CD8-positive, alpha-beta memory T cell (primary cell): Measurements from ENCODE around the gene HBEGF. TPM values are rescaled to one million over a fixed set of nuclear protein-coding genes. Genes with fewer than 3 reads are reported as not detected.

Experiments
- CTCF ChIA-PET: fragments of 350-600 bp; sonication (Branson Sonifier 250); formaldehyde crosslinking; loops from one replicate; lab custom pipeline; 2021; ENCODE audit warnings: antibody characterized with exemption; lab: Charles Lee
- POLR2A ChIA-PET: fragments of 350-600 bp; sonication (Branson Sonifier 250); formaldehyde crosslinking; loops from one replicate; lab custom pipeline; 2021; ENCODE audit warnings: antibody characterized with exemption; lab: Charles Lee
- DNase-seq, 5 donors: peaks; one replicate each; pipeline versions ENCODE4 v3.0.0 to v3.0.0-alpha.2; 2020 to 2022; ENCODE audit warnings: mixed read lengths in 1 of 5
- H3K27ac ChIP-seq: one replicate; pipeline ENCODE4 v1.7.0; 2013; ENCODE audit warnings: low read depth, mild to moderate bottlenecking, low read length, moderate library complexity
- H3K27me3 ChIP-seq: 2 replicates; pipeline ENCODE4 v1.7.0; 2013; ENCODE audit warnings: low read length, mild to moderate bottlenecking; ENCODE audit not compliant: insufficient read depth, poor library complexity, severe bottlenecking
- H3K36me3 ChIP-seq: 2 replicates; pipeline ENCODE4 v1.7.0; 2013; ENCODE audit warnings: mild to moderate bottlenecking, low read length, moderate library complexity; ENCODE audit not compliant: insufficient read depth
- H3K4me1 ChIP-seq: 2 replicates; pipeline ENCODE4 v1.7.0; 2013; ENCODE audit warnings: mild to moderate bottlenecking, low read length, moderate library complexity; ENCODE audit not compliant: insufficient read depth
- H3K4me3 ChIP-seq: 2 replicates; pipeline ENCODE4 v1.7.0; 2013; ENCODE audit warnings: mild to moderate bottlenecking, low read length
- H3K9me3 ChIP-seq: 2 replicates; pipeline ENCODE4 v1.7.0; 2013; ENCODE audit warnings: mild to moderate bottlenecking, low read length
- H3K27ac Mint-ChIP-seq, 8 donors: one replicate each; pipeline ENCODE4 v1.8.0; 2020 to 2021; ENCODE audit warnings: mixed read lengths in 8 of 8, mild to moderate bottlenecking in 6 of 8, inconsistent platforms in 3 of 8, moderate library complexity in 3 of 8
- H3K27me3 Mint-ChIP-seq, 2 donors: one replicate each; pipeline ENCODE4 v1.8.0; 2020 to 2021; ENCODE audit warnings: mixed read lengths in 2 of 2, mild to moderate bottlenecking in 1 of 2, moderate library complexity in 1 of 2
- H3K36me3 Mint-ChIP-seq, 3 donors: one replicate each; pipeline ENCODE4 v1.8.0; 2020 to 2021; ENCODE audit warnings: mixed read lengths in 3 of 3, inconsistent platforms in 1 of 3, mild to moderate bottlenecking in 1 of 3
- H3K4me1 Mint-ChIP-seq, 3 donors: one replicate each; pipeline ENCODE4 v1.8.0; 2020 to 2021; ENCODE audit warnings: mixed read lengths in 3 of 3, inconsistent platforms in 1 of 3, mild to moderate bottlenecking in 1 of 3
- H3K4me3 Mint-ChIP-seq, 7 donors: one replicate each; pipeline ENCODE4 v1.8.0; 2020 to 2021; ENCODE audit warnings: mixed read lengths in 7 of 7, mild to moderate bottlenecking in 6 of 7, moderate library complexity in 4 of 7, inconsistent platforms in 2 of 7
- H3K9me3 Mint-ChIP-seq, 5 donors: one replicate each; pipeline ENCODE4 v1.8.0; 2020 to 2022; ENCODE audit warnings: mixed read lengths in 5 of 5, mild to moderate bottlenecking in 3 of 5, moderate library complexity in 2 of 5, inconsistent platforms in 1 of 5
- polyA plus RNA-seq: library from polyadenylated mRNA; unstranded; fragments of 300-500 nt; fragmentation: Illumina TruSeq; gene quantifications from one replicate; pipeline ENCODE4 v1.2.3, GENCODE V29; 2021
- total RNA-seq, 2 experiments: library from RNA; stranded (reverse); gene quantifications; one replicate each; pipeline ENCODE4 v1.2.3, GENCODE V29; 2021

Gene HBEGF
- total and polyA plus RNA-seq, 3 experiments from 2014 or later: 2.1 TPM; not detected in 1

GRCh38 chr5:140321796-140322195, 24.6 kb downstream of the HBEGF start:
- no peaks in the 10 kb centered on the region for H3K36me3 Mint-ChIP-seq
- CTCF ChIA-PET: interaction anchor here (0.8 kb wide), 1 partner anchor 30 kb away, joined by 3 read pairs; no protein-coding TSS in a partner anchor
- no peaks in the 10 kb centered on the region for H3K9me3 Mint-ChIP-seq
- H3K4me3 ChIP-seq: no peak overlapping the region
- no peak overlapping the region for H3K27ac Mint-ChIP-seq
- no peaks in the 10 kb centered on the region for H3K27me3 Mint-ChIP-seq
- no peak for DNase-seq
- no peaks in the 10 kb centered on the region for H3K9me3 ChIP-seq
- no peak overlapping the region for H3K4me3 Mint-ChIP-seq
- no peaks in the 10 kb centered on the region for H3K4me1 ChIP-seq
- no peaks in the 10 kb centered on the region for H3K27me3 ChIP-seq
- H3K27ac ChIP-seq: no peak overlapping the region
- POLR2A ChIA-PET: no interaction called here
- no peaks in the 10 kb centered on the region for H3K36me3 ChIP-seq
- H3K4me1 Mint-ChIP-seq: no peaks in the 10 kb centered on the region

DNA sequence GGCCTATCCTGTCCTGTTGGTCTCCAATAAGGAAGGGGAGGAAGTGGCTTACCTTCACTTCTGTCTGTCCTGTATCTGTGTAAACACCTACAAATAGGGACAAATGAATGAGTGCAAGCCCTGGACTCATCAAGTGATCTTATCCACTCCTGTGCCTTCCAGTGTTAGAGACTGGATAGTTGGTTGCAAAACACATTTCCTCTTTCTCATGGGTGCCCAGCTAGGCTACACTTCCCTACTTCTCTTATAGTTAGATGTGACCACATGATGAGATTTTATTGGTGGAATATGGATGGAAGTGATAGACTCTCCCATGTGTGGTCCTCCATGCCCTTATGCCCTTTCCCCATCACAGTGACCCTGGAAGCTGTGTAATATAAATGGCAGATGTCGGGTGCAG, 26.6 kb downstream of the HBEGF start:
- no peak overlapping the region for H3K27ac Mint-ChIP-seq
- H3K9me3 ChIP-seq: no peaks in the 10 kb centered on the region
- no peak overlapping the region for H3K4me3 Mint-ChIP-seq
- no peaks in the 10 kb centered on the region for H3K27me3 ChIP-seq
- H3K27ac ChIP-seq: no peak overlapping the region
- no peaks in the 10 kb centered on the region for H3K36me3 Mint-ChIP-seq
- no peak overlapping the region for H3K4me3 ChIP-seq
- H3K9me3 Mint-ChIP-seq: no peaks in the 10 kb centered on the region
- H3K36me3 ChIP-seq: no peaks in the 10 kb centered on the region
- ChIA-PET CTCF (interaction anchor here (1.3 kb wide), 1 partner anchor 26 kb away, joined by 3 read pairs; the partner anchor contains the start of gene HBEGF), POLR2A (no interaction called here)
- H3K27me3 Mint-ChIP-seq: no peaks in the 10 kb centered on the region
- DNase-seq: no peak
- H3K4me1 Mint-ChIP-seq: no peaks in the 10 kb centered on the region
- H3K4me1 ChIP-seq: no peaks in the 10 kb centered on the region

GRCh38 chr5:140318792-140319191, 27.6 kb downstream of the HBEGF start:
- CTCF ChIA-PET: no interaction called here
- no peaks in the 10 kb centered on the region for H3K9me3 Mint-ChIP-seq
- no peaks in the 10 kb centered on the region for H3K36me3 Mint-ChIP-seq

GRCh38 chr5:140317859-140318258, 28.5 kb downstream of the HBEGF start:
- H3K4me3 ChIP-seq: no peak overlapping the region
- ChIA-PET CTCF (no interaction called here), POLR2A (no interaction called here)
- no peak overlapping the region for H3K4me3 Mint-ChIP-seq
- no peaks in the 10 kb centered on the region for H3K9me3 Mint-ChIP-seq
- no peaks in the 10 kb centered on the region for H3K36me3 ChIP-seq
- no peak for DNase-seq
- H3K27ac ChIP-seq: no peak overlapping the region
- no peaks in the 10 kb centered on the region for H3K27me3 ChIP-seq
- no peaks in the 10 kb centered on the region for H3K4me1 Mint-ChIP-seq
- peak overlapping the region in 1 of 8 donors; percentile 41 for H3K27ac Mint-ChIP-seq
- H3K36me3 Mint-ChIP-seq: no peaks in the 10 kb centered on the region
- no peaks in the 10 kb centered on the region for H3K9me3 ChIP-seq
- peaks cover 0 to 1% of the 10 kb centered on the region in 2 donors for H3K27me3 Mint-ChIP-seq
- no peaks in the 10 kb centered on the region for H3K4me1 ChIP-seq

More at GRCh38 chr5:140318792-140319191, 27.6 kb downstream of the HBEGF start:
- H3K27me3 Mint-ChIP-seq: no peaks in the 10 kb centered on the region
- Histone ChIP-seq H3K4me1 (no peaks in the 10 kb centered on the region), H3K27ac (no peak overlapping the region), H3K4me3 (no peak overlapping the region), H3K36me3 (no peaks in the 10 kb centered on the region), H3K27me3 (no peaks in the 10 kb centered on the region), H3K9me3 (no peaks in the 10 kb centered on the region)
- no peak for DNase-seq
- H3K4me1 Mint-ChIP-seq: no peaks in the 10 kb centered on the region
- POLR2A ChIA-PET: no interaction called here
- no peak overlapping the region for H3K4me3 Mint-ChIP-seq
- peak overlapping the region in 1 of 8 donors; percentile 24 for H3K27ac Mint-ChIP-seq

DNA sequence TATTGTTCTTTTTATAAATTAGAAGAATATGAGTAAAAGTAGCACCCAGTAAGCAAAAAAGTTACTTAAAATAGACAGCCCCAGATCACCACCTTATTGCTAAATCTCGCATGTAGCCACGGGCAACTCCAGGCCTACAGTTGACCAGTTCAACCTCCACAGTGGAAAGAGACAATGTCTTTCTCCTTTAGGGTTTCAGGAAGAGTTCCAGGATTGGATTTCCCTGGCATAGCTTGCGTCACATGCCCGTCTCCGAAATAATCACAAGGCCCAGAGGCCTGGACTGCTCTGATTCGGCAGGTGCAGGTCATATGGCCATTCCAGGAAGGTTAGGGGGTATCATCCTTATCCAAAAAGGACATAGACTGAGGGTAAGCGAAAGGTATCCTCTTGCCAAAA, 33.6 kb downstream of the HBEGF start:
- H3K27me3 Mint-ChIP-seq: peaks cover 2 to 17% of the 10 kb centered on the region in 2 donors
- no peak overlapping the region for H3K4me3 Mint-ChIP-seq
- H3K9me3 ChIP-seq: no peaks in the 10 kb centered on the region
- no peaks in the 10 kb centered on the region for H3K4me1 Mint-ChIP-seq
- no peaks in the 10 kb centered on the region for H3K27me3 ChIP-seq
- H3K27ac Mint-ChIP-seq: no peak overlapping the region
- DNase-seq: no peak
- H3K27ac ChIP-seq: no peak overlapping the region
- H3K36me3 Mint-ChIP-seq: no peaks in the 10 kb centered on the region
- no peaks in the 10 kb centered on the region for H3K36me3 ChIP-seq
- H3K4me1 ChIP-seq: no peaks in the 10 kb centered on the region
- POLR2A ChIA-PET: interaction anchor here (0.6 kb wide), 1 partner anchor 19 kb away, joined by 4 read pairs; no protein-coding TSS in a partner anchor
- no peak overlapping the region for H3K4me3 ChIP-seq
- CTCF ChIA-PET: no interaction called here
- H3K9me3 Mint-ChIP-seq: no peaks in the 10 kb centered on the region

DNA sequence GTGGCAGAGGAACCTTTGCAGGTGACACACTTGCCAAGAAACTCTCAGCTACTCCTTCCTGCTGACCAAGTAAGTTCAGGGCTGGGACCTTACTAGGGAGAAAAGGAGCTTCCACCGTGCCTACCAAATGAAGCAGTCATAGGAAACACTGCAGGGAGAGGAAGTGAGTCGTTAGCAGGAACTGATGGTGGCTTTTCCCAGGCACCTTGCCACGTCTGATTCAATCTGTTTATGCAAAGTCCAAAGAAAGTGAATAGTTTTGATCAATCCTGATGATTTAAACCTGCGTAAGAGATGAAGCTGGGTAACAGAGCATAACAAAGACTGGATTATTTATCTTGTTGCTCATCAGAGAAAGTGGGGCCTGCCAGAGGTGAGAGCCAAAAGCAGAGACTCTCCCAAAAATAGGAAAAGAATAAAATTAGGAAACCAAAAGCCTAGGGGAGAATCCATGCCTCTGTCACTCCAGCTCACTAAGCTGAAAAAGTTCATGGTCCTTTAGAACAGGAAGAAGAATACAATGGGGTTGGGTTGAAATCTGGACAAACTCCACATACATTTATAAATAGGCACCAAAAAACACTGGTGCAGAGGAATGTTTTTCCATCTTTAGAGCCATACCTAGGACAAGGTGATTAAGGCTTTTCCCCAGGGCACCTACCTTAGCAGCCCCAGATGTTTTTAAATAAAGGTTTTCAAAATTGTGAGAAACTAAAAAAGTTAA, 34.2 kb downstream of the HBEGF start:
- ChIA-PET CTCF (no interaction called here), POLR2A (interaction anchor here (0.6 kb wide), 1 partner anchor 19 kb away, joined by 4 read pairs; no protein-coding TSS in a partner anchor)
- Histone ChIP-seq H3K36me3 (no peaks in the 10 kb centered on the region), H3K27ac (no peak overlapping the region), H3K4me1 (no peaks in the 10 kb centered on the region), H3K27me3 (no peaks in the 10 kb centered on the region), H3K4me3 (no peak overlapping the region), H3K9me3 (no peaks in the 10 kb centered on the region)
- H3K36me3 Mint-ChIP-seq: no peaks in the 10 kb centered on the region
- peaks cover 2 to 17% of the 10 kb centered on the region in 2 donors for H3K27me3 Mint-ChIP-seq
- DNase-seq: no peak
- H3K4me1 Mint-ChIP-seq: no peaks in the 10 kb centered on the region
- H3K27ac Mint-ChIP-seq: no peak overlapping the region
- H3K4me3 Mint-ChIP-seq: no peak overlapping the region
- H3K9me3 Mint-ChIP-seq: no peaks in the 10 kb centered on the region

DNA sequence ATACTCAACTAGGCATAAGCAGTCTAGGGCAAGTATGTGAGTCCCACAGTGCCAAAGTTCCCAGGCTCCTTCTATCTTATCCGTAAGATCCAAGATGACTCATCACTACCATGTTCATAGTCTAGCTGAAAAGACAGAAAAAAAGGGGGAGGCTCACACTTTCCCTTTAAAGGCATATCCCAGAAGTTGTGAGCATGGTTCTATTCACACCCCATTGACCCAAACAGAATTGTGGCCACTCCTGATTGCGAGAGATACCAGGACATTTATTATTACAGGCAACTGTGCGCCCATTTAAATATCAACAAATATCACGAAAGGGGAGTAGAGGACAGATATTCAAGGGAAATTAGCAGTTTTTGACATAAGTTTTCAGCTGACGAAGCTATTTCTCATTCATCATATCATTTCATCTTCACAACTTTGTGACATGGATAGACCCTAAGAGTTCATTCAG, 35.4 kb downstream of the HBEGF start:
- no peak overlapping the region for H3K4me3 ChIP-seq
- no peaks in the 10 kb centered on the region for H3K27me3 ChIP-seq
- no peak overlapping the region for H3K27ac Mint-ChIP-seq
- H3K4me1 ChIP-seq: no peaks in the 10 kb centered on the region
- H3K4me3 Mint-ChIP-seq: no peak overlapping the region
- no peaks in the 10 kb centered on the region for H3K36me3 ChIP-seq
- ChIA-PET POLR2A (no interaction called here), CTCF (no interaction called here)
- no peaks in the 10 kb centered on the region for H3K9me3 Mint-ChIP-seq
- no peaks in the 10 kb centered on the region for H3K36me3 Mint-ChIP-seq
- peaks cover 4 to 23% of the 10 kb centered on the region in 2 donors for H3K27me3 Mint-ChIP-seq
- H3K4me1 Mint-ChIP-seq: no peaks in the 10 kb centered on the region
- no peaks in the 10 kb centered on the region for H3K9me3 ChIP-seq
- DNase-seq: no peak
- peak overlapping the region; percentile 20 for H3K27ac ChIP-seq

- CTCF ChIA-PET: no interaction called here
Measured at GRCh38 chr5:140310434-140310833, 36.0 kb downstream of the HBEGF start.

More at GRCh38 chr5:140310434-140310833, 36.0 kb downstream of the HBEGF start:
- POLR2A ChIA-PET: no interaction called here
- Mint-ChIP-seq H3K36me3 (no peaks in the 10 kb centered on the region), H3K4me3 (no peak overlapping the region), H3K9me3 (no peaks in the 10 kb centered on the region), H3K27ac (no peak overlapping the region), H3K4me1 (no peaks in the 10 kb centered on the region), H3K27me3 (peaks cover 4 to 23% of the 10 kb centered on the region in 2 donors)
- DNase-seq: no peak
- H3K27me3 ChIP-seq: no peaks in the 10 kb centered on the region
- no peaks in the 10 kb centered on the region for H3K36me3 ChIP-seq
- no peaks in the 10 kb centered on the region for H3K4me1 ChIP-seq
- H3K9me3 ChIP-seq: no peaks in the 10 kb centered on the region
- peak overlapping the region; percentile 20 for H3K27ac ChIP-seq
- no peak overlapping the region for H3K4me3 ChIP-seq
